Epithelial cell of esophagus (primary cell): ENCODE measurements around the gene WBP2.
A peak's percentile ranks its signal among the peaks of the same experiment; 100 is the strongest.
"Not testable (repeated sequence)": the region's sequence is repeated elsewhere in the genome, so short reads cannot be mapped to it uniquely, and the experiment has no call there.

Experiments
- DNase-seq: peaks from one replicate; pipeline ENCODE4 v3.0.0; 2010; ENCODE audit warnings: low read depth
- H3K4me3 ChIP-seq: 2 replicates; pipeline ENCODE4 v1.5.1; 2011; ENCODE audit warnings: mild to moderate bottlenecking, low read length, control low read depth
- CTCF ChIP-seq: IDR thresholded peaks from 2 replicates; pipeline ENCODE4 v1.5.1; 2011; ENCODE audit warnings: low read depth, mild to moderate bottlenecking, low read length, control low read depth, inconsistent platforms; ENCODE audit not compliant: insufficient read depth; ENCODE audit errors: missing control alignments

WBP2 gene

GRCh38 chr17:75813081-75814020, 41.8 kb downstream of the WBP2 start:
- no peak for DNase-seq
- no peak overlapping the region for H3K4me3 ChIP-seq
- no peak for TF ChIP-seq CTCF

DNA sequence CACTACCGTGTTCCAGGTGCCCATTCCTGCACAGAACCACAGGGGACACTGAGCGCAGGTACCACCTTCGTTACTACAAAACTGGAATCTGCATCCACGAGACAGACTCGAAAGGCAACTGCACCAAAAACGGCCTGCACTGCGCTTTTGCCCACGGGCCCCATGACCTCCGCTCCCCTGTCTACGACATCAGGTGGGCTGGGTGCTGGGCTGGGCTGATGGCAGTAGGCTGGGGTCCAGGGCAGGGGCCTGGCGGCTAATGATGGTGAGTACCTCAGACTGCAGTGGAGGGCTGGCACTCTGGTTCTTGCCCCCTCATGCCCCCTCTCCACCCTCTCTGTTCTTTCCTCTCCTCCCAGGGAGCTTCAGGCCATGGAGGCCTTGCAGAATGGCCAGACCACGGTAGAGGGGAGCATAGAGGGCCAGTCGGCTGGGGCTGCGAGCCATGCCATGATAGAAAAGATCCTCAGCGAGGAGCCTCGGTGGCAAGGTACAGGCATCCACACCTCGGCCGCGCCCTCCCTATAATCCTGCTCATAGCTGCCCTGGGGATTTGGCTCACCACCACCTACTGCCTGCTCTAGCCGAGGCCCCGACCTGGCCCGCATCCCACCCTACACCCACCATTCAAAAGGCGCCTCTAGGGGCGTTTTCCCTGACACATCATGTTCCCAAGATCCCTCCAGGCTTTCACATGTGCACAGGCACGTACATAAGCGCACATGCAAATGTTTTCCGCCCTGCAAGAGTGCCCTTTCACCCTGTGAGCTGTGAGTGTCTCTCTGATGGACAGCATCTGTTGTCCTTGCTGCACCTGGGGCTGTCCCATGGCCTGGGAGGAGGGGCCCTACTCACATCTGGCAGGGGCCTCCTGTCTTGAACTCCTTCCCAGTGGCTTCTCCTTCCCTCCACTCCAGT, 42.8 kb downstream of the WBP2 start:
- H3K4me3 ChIP-seq: no peak overlapping the region
- TF ChIP-seq CTCF: no peak
- DNase-seq: no peak

DNA sequence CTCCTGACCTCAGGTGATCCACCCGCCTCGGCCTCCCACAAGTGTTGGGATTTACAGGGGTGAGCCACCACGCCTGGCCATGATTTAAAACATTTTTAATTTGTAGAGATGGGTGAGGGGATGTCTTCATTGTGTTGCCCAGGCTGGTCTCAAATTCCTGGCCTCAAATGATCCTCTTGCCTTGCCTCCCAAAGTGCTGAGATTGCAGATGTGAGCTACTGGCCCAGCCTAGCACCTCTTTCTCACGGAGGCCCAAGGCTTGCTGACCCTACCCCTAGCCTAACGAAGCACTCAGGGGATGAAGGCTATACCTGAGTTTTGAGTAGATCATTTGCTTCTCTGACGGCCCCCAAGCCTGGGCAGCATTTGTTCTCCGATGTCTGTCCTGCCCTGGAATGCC, 44.0 kb downstream of the WBP2 start:
- H3K4me3 ChIP-seq: no peak overlapping the region
- no peak for DNase-seq
- TF ChIP-seq CTCF: no peak

- DNase-seq, H3K4me3 ChIP-seq: not testable (repeated sequence)
Observed at GRCh38 chr17:75810756-75811155, 44.4 kb downstream of the WBP2 start.

DNA sequence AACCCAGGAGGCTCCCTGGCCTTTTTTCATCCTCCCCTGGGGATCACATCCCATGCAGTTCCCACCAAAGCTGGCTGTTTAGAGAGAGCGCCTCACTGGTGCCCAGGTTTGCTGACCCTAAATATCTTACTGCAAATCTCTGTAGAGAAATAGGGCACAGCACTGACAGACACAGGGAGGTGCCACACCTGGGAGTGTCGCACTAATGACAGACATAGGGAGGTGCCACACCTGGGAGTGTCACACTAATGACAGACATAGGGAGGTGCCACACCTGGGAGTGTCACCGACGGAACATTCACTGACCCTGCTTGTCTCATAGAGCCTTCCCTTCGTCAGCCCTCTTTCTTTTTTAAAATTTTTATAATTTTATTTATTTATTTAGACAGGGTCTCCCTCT, 44.9 kb downstream of the WBP2 start:
- DNase-seq: peak; percentile 46
- H3K4me3 ChIP-seq: no peak overlapping the region
- no peak for TF ChIP-seq CTCF

DNA sequence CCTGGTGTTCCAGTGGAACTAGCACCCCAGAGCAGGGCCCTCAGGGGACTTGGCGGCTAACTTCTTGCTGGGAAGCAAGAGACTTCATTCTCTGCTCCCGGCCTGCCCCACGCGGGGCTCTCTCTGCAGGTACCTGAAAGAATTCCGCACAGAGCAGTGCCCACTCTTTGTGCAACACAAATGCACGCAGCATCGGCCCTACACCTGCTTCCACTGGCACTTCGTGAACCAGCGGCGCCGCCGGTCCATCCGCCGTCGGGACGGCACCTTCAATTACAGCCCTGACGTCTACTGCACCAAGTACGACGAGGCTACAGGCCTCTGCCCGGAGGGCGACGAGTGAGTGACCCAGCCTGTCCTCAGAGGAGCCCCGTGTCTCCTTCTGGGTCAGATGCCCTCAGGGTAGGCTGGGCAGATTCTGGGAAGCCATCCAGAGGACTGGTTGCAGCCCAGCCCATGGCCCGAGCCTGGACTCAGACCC, 45.5 kb downstream of the WBP2 start:
- DNase-seq: no peak

More for the DNA sequence above, 45.5 kb downstream of the WBP2 start:
- no peak overlapping the region for H3K4me3 ChIP-seq
- no peak for TF ChIP-seq CTCF
